Tibial artery (tissue), 4 donors: ENCODE measurements around the gene ABCA2.

Experiments
- DNase-seq, 2 donors: peaks; one replicate each; pipeline ENCODE4 v3.0.0-alpha.2; 2019
- H3K27ac ChIP-seq, 2 donors: fragments of 200-600 bp; sonication (generic) in 1 of 2; 1 replicate in 1 of 2; 2 replicates in 1 of 2; pipeline ENCODE4 v1.5.1; 2018 to 2019; ENCODE audit warnings: mild to moderate bottlenecking in 1 of 2
- H3K27me3 ChIP-seq, 2 donors: fragments of 200-600 bp; sonication (generic) in 1 of 2; one replicate each; pipeline versions ENCODE4 v1.5.1 to v1.6.0; 2016 to 2019
- H3K36me3 ChIP-seq, 3 donors: fragments of 200-600 bp; sonication (generic) in 2 of 3; one replicate each; pipeline ENCODE4 v1.5.1; 2016 to 2019; ENCODE audit warnings: mild to moderate bottlenecking in 2 of 3
- H3K4me1 ChIP-seq, 4 donors: fragments of 200-600 bp; sonication (generic) in 2 of 4; 1 replicate in 3 of 4; 2 replicates in 1 of 4; pipeline ENCODE4 v1.5.1; 2016 to 2019
- H3K4me3 ChIP-seq, 2 donors: fragments of 200-600 bp; sonication (generic) in 1 of 2; 1 replicate in 1 of 2; 2 replicates in 1 of 2; pipeline ENCODE4 v1.5.1; 2018 to 2019; ENCODE audit warnings: mild to moderate bottlenecking in 2 of 2
- H3K9me3 ChIP-seq, 3 donors: fragments of 200-600 bp; sonication (generic) in 1 of 3; one replicate each; pipeline ENCODE4 v1.5.1; 2016 to 2019
- CTCF ChIP-seq, 2 experiments: fragments of 200-600 bp in 1 of 2; fragments of 450-650 bp in 1 of 2; IDR thresholded peaks; one replicate each; pipeline ENCODE4 v1.5.1; 2017 to 2019; ENCODE audit warnings: antibody characterized with exemption in 2 of 2, mild to moderate bottlenecking in 1 of 2, moderate library complexity in 1 of 2
- intact Hi-C: fragments of 100-400 bp; cut with DNase I; formaldehyde crosslinking; loops from one replicate; pipeline ENCODE4 v1.15.0; 2023; ENCODE audit warnings: low total_unique reads

The ABCA2 gene

GRCh38 chr9:136957901-136958300, 70.1 kb downstream of the ABCA2 start:
- Histone ChIP-seq H3K4me3 (no peak overlapping the region), H3K27me3 (no peaks in the 10 kb centered on the region), H3K9me3 (no peaks in the 10 kb centered on the region), H3K36me3 (no peaks in the 10 kb centered on the region), H3K4me1 (peaks cover 0 to 13% (median 10%) of the 10 kb centered on the region in 4 donors), H3K27ac (no peak overlapping the region)
- TF ChIP-seq CTCF (IDR thresholded peaks at IDR 0.05) = no peak
- intact Hi-C loops = no loop called here
- DNase-seq = no peak

- Histone ChIP-seq H3K27me3 (no peaks in the 10 kb centered on the region), H3K4me3 (no peak overlapping the region), H3K27ac (no peak overlapping the region), H3K4me1 (peaks cover 0 to 13% (median 10%) of the 10 kb centered on the region in 4 donors), H3K9me3 (no peaks in the 10 kb centered on the region), H3K36me3 (no peaks in the 10 kb centered on the region)
- no peak for TF ChIP-seq CTCF (IDR thresholded peaks at IDR 0.05)
- no peak for DNase-seq
- intact Hi-C loops = no loop called here
These were observed 70.6 kb downstream of the ABCA2 start for GRCh38 chr9:136957461-136957860.
